ENCODE measurements around the gene EIF4A3. TPM values are rescaled to one million over a fixed set of nuclear protein-coding genes. Genes with fewer than 3 reads are reported as not detected.

The EIF4A3 gene
- total RNA-seq, 1 donor from 2014 or later: 83.6 TPM

GRCh38 chr17:80173916-80174315, 27.0 kb upstream of the EIF4A3 start:
- Mint-ChIP-seq H3K4me3 (ENCODE audit: low read depth) (no peak overlapping the region), H3K9me3 (ENCODE audit: low read depth) (peaks cover 2% of the 10 kb centered on the region), H3K27me3 (peaks cover 3% of the 10 kb centered on the region), H3K27ac (no peak overlapping the region), H3K36me3 (ENCODE audit: insufficient read depth) (no peaks in the 10 kb centered on the region), H3K4me1 (ENCODE audit: low read depth) (no peaks in the 10 kb centered on the region)
- TF ChIP-seq, protein P1, sequence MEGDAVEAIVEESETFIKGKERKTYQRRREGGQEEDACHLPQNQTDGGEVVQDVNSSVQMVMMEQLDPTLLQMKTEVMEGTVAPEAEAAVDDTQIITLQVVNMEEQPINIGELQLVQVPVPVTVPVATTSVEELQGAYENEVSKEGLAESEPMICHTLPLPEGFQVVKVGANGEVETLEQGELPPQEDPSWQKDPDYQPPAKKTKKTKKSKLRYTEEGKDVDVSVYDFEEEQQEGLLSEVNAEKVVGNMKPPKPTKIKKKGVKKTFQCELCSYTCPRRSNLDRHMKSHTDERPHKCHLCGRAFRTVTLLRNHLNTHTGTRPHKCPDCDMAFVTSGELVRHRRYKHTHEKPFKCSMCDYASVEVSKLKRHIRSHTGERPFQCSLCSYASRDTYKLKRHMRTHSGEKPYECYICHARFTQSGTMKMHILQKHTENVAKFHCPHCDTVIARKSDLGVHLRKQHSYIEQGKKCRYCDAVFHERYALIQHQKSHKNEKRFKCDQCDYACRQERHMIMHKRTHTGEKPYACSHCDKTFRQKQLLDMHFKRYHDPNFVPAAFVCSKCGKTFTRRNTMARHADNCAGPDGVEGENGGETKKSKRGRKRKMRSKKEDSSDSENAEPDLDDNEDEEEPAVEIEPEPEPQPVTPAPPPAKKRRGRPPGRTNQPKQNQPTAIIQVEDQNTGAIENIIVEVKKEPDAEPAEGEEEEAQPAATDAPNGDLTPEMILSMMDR (IDR thresholded peaks at IDR 0.05; ENCODE audit: unreplicated experiment): no peak
- DNase-seq (ENCODE audit: low spot score, unreplicated experiment): no peak

DNA sequence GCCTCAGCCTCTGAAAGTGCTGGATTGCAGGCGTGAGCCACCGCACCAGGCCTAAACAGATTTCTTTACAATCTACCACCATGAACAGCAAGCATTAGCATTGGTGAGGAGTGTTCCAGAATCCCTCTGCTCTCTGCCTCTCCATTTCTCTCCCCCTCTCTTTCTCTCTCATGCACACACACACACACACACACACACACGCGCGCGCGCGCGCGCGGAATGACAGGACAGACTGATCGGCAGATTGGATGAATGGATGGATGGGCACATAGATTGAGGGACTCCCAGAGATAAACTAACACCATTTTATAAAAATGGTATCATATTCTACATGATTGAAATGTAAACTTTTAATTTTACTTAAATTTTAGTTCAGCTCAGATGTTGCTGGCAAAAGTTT, 26.2 kb upstream of the EIF4A3 start:
- TF ChIP-seq, protein P1 (IDR thresholded peaks at IDR 0.05; ENCODE audit: unreplicated experiment): no peak

DNA sequence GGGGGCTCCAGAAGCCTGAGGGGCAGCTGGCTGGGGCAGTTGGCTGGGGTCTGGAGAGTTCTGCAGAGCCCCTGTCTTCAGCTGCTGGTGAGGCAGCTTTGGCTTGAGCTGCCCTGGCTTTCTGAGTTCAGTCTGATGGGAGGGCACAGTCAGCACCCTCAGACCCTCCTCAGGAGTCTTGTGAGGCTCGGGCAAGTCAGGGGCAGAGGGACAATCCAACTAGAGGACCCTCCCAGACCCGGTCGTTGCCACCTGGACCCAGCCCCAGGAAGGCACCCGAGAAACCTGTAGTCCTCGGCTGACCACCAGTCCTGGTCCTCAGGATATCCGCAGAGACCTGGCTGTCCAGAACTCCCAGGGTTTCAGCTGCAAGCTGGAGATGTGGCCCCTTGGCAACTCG, 24.8 kb upstream of the EIF4A3 start:
- no peaks in the 10 kb centered on the region for H3K4me1 Mint-ChIP-seq (ENCODE audit: low read depth)
- H3K9me3 Mint-ChIP-seq (ENCODE audit: low read depth): peaks cover 4% of the 10 kb centered on the region
- H3K36me3 Mint-ChIP-seq (ENCODE audit: insufficient read depth): no peaks in the 10 kb centered on the region
- DNase-seq (ENCODE audit: low spot score, unreplicated experiment): no peak
- H3K27ac Mint-ChIP-seq: no peak overlapping the region
- TF ChIP-seq, protein P1 (IDR thresholded peaks at IDR 0.05; ENCODE audit: unreplicated experiment): no peak
- no peak overlapping the region for H3K4me3 Mint-ChIP-seq (ENCODE audit: low read depth)
- peaks cover 3% of the 10 kb centered on the region for H3K27me3 Mint-ChIP-seq

More for the DNA sequence above, 26.2 kb upstream of the EIF4A3 start:
- no peaks in the 10 kb centered on the region for H3K4me1 Mint-ChIP-seq (ENCODE audit: low read depth)
- H3K27ac Mint-ChIP-seq: no peak overlapping the region
- peaks cover 4% of the 10 kb centered on the region for H3K9me3 Mint-ChIP-seq (ENCODE audit: low read depth)
- H3K27me3 Mint-ChIP-seq: peaks cover 3% of the 10 kb centered on the region
- no peak overlapping the region for H3K4me3 Mint-ChIP-seq (ENCODE audit: low read depth)
- no peaks in the 10 kb centered on the region for H3K36me3 Mint-ChIP-seq (ENCODE audit: insufficient read depth)
- DNase-seq (ENCODE audit: low spot score, unreplicated experiment): no peak

- Mint-ChIP-seq H3K4me1 (ENCODE audit: low read depth) (no peaks in the 10 kb centered on the region), H3K9me3 (ENCODE audit: low read depth) (peaks cover 4% of the 10 kb centered on the region), H3K27me3 (peaks cover 3% of the 10 kb centered on the region), H3K4me3 (ENCODE audit: low read depth) (no peak within 1 kb of the TSS), H3K27ac (no peak within 1 kb of the TSS), H3K36me3 (ENCODE audit: insufficient read depth) (no peaks in the 10 kb centered on the region)
- TF ChIP-seq, protein P1 (IDR thresholded peaks at IDR 0.05; ENCODE audit: unreplicated experiment): no peak
- no peak for DNase-seq (ENCODE audit: low spot score, unreplicated experiment)
These were observed 23.0 kb upstream of the EIF4A3 start, which contains the start of gene CARD14 for GRCh38 chr17:80169784-80170500. CARD14 (plus strand) TSS chr17:80170030; CDS start chr17:80181439, 11,409 bp downstream.

DNA sequence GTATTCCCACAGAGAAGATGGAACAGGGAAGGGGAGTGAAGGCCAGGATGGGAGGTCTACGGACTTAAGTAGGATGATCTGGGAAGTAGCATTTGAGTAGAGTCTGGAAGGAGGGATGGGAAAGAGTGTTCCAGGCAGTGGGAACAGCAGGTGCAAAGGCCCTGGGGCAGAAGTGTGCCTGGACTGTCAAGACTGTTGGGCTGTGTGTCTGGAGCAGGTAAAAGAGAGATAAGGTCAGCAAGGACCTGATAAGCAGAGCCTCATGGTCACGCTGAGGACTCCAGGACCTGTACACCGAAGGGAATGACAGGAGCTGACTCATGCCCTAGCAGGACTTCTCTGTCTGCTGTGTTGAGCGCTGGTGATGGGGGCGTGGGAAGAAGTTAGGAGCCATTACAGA, 22.2 kb upstream of the EIF4A3 start:
- Mint-ChIP-seq H3K4me3 (ENCODE audit: low read depth) (no peak overlapping the region), H3K9me3 (ENCODE audit: low read depth) (peaks cover 4% of the 10 kb centered on the region), H3K4me1 (ENCODE audit: low read depth) (peaks cover 2% of the 10 kb centered on the region), H3K27ac (no peak overlapping the region), H3K36me3 (ENCODE audit: insufficient read depth) (no peaks in the 10 kb centered on the region), H3K27me3 (peaks cover 3% of the 10 kb centered on the region)
- TF ChIP-seq, protein P1 (IDR thresholded peaks at IDR 0.05; ENCODE audit: unreplicated experiment): no peak
- DNase-seq (ENCODE audit: low spot score, unreplicated experiment): no peak

Data from progenitor cell of endocrine pancreas (in vitro differentiated cells).